ENCODE measurements around the gene TRIP6.
"Not testable (repeated sequence)": the region's sequence is repeated elsewhere in the genome, so short reads cannot be mapped to it uniquely, and the experiment has no call there.

TRIP6 gene

DNA sequence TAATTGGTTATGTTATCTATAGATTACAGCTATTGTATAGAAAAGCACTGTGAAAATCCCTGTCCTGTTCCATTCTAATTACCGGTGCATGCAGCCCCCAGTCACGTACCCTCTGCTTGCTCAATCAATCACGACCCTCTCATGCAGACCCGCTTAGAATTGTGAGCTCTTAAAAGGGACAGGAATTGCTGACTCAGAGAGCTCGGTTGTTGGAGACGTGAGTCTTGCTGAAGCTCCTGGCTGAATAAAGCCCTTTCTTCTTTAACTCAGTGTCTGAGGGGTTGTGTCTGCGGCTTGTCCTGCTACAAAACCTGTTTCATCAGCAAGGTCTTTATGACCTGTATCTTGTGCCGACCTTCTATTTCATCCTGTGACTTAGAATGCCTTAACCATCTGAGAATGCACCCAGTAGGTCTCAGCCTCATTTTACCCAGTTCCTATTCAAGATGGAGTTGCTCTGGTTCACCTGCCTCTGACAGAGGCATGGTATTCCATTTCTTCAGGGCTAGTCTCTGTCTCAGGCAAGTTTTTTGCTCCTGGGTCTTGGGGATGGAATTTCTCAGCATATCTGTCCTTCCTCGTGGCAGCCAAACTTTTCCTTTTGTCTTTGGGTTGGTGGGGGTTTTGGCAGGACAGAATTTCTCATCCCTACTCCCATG, 52.7 kb downstream of the TRIP6 start:
- DNase-seq, result not testable (repeated sequence)

- no peak for DNase-seq
These were observed 53.9 kb downstream of the TRIP6 start for GRCh38 chr7:100921039-100921438.

All from DMS79 (cell line).